Glomerular endothelial cell (primary cell): Measurements from ENCODE around the gene SSRP1. TPM values are rescaled to one million over a fixed set of nuclear protein-coding genes. Genes with fewer than 3 reads are reported as not detected.

Experiments
- DNase-seq: peaks from one replicate; pipeline ENCODE4 v3.0.0-alpha.2; 2011; ENCODE audit warnings: low read depth, low spot score; ENCODE audit errors: extremely low read depth
- total RNA-seq: library from RNA; depleted of rRNA; stranded (reverse); fragments of >200 nt; gene quantifications from 2 replicates; pipeline ENCODE4 v1.2.3, GENCODE V29; 2015

The SSRP1 gene
- total RNA-seq, 1 donor from 2014 or later, result 95.7 TPM

DNA sequence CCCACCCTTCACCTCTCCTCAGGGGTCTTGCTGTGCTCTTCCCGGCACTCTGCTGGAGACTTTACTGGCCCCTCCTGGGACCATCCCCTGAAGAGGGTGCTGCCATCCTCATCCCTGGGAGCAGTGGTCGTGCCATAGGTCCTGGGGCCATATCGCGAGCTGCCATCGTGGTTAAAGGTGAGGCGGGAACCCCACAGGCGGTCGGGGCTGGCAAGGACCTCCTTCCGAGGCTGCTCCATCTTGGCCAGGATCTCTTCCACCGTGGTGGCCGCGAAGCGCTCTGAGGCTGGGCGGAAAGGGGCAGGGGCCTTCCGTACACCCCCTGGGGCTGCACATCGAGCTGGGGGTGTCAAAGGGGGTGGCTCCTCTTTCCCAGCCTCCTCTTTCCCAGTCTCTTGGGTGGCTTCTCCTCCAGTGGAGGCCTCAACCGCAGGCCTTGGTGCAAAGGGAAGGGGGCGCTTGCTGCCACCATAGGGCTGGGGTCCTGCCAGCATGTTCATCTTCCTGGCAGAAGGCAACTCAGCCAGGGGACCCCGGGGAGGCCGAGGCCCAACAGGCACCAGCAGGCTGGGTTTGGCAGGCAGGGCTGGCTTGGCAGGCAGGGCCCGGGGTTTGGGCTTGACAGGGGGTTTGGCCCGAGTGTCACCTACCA, 15.5 kb downstream of the SSRP1 start:
- no peak for DNase-seq

DNA sequence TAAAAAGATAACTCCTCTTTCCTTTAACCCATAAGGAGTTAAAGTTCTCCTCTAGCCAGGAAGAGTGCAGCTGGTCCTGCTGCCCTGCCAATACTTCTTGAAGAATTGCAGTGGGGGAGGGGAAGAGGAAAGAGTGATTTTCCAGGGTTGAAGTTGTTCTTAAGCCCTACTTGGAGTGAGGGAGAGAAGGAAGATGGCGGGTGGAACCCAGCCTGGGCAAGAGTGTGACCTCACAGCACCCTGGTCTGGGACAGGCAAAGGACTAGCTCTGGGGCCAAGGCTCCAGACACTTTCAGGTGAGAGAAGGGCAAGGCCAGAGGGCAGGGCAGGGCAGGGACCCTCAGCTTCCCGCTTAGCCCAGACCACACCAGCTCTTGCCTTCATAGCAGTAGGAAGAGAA, 17.5 kb downstream of the SSRP1 start:
- no peak for DNase-seq

DNA sequence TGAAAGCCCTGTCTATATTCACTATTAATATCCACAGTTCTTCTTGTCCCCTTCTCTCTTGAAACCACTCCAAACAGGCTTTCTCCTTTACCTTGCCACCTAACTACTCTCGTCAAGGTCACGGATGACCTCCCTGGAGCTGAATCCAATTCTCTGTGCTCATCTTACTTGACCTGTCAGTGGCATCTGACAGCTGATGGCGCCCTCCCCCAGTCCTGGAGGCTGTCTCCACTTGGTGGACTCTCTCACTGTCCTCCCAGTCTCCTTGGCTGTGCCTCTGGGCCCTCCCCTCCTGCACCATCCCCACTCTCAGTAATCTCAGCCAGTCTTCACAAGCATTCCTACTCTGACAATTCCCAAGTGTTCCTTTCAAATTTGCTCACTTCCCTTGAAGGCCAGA, 19.7 kb downstream of the SSRP1 start:
- DNase-seq, result no peak

DNA sequence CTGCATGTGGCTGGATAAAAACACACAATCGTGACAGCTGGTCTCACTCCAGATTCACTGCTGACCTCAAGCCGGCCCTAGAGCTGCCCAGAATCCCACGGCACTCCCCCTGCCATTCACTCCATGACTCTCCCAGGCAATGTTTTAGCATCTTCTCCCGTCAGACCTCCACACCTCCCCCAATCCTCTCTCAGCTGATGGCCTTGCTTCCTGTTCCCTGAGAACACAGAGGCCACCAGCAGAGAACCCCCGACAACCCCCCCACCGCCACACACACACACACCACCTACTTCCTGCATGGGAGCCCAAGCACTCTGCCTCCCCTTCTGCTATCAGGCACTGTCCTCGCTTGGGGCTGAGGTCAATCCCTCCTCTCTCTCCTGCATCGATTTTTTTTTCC, 20.2 kb downstream of the SSRP1 start:
- DNase-seq, result no peak

DNA sequence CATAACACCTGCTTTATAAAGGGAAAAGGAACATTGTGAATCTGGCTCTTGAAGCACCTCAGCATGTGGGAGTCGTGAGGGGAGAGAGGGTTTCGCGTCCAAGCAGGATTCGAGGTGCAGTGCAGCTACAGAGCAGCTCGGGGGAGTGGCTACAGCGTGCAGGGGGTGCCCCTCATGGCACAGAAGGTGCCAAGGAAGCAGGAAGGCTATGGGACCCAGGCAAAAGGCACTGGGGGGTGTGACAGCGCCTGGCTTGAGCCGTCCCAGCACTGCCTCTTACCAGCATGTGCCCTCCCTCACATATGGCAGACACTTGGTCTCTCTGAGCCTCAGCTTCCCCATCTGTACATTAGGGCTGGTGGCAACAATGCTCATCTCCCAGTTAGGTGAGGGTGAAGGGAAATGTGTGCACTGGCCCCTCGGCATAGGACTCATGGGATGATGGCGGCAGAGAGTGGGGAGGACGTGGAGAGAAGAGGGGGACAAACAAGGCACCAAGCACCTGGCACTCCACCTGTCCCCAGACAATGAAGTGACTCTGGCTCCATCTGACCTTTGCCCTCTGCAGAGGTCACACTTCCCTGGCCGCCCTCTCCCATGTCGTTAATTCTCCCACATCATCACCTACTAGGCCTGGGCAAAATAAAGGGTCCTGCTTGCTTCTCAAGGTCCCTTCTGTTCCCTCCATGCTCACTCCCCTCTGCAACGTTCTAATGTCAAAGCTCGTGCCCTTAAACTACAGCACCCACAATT, 21.3 kb downstream of the SSRP1 start:
- no peak for DNase-seq

DNA sequence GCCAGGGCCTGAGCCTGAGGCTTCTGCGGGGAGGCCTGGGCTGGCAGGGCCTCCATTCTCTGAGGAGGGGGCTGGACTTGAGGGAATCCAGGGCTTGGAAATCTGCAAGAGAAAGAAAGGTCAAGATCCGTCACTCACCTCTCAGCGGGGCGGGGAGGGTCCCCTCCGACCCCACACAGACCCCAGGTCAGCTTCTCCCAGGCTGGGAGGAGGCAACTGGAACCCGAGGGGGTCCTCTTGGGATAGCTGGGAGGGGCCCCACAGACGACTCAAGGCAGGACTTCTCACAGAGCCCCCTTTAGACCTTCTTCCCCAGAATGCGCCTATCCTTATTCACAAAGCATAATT, 21.9 kb downstream of the SSRP1 start:
- no peak for DNase-seq

DNA sequence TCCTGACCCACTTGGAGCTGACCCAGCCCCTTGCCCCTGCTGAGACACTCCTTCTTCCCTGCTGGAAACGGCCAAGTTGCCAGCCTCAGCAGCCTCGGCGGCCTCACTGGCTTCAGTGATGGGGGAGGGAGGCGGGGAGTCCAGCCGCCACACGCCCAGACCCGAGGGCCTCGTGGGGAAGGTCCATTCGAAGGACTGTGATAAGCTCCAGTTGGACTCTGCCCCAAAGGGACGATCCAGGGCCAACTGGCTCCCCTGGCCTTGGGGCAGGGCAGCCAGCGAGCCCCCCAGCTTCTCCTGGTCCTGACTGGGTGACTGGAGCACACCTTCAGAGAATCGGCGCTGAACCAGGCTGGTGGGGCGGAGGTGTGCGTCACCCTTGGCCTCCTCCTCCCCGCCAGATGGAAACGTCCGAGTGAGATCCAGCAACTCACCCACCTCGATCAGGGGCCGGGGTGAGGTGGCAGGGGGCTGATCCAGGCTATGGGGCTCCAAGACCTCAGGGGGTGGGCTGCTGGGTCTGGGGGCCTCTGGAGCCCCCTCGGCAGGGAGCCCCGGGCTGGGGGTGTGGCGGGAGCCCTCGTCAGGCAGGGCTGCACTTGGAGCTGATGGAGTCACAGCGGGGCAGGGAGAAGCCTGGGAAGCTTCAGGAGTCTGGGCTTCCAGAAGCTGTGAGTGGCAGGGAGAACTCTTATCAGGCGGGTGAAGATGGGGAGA, 22.5 kb downstream of the SSRP1 start:
- DNase-seq, result no peak

DNA sequence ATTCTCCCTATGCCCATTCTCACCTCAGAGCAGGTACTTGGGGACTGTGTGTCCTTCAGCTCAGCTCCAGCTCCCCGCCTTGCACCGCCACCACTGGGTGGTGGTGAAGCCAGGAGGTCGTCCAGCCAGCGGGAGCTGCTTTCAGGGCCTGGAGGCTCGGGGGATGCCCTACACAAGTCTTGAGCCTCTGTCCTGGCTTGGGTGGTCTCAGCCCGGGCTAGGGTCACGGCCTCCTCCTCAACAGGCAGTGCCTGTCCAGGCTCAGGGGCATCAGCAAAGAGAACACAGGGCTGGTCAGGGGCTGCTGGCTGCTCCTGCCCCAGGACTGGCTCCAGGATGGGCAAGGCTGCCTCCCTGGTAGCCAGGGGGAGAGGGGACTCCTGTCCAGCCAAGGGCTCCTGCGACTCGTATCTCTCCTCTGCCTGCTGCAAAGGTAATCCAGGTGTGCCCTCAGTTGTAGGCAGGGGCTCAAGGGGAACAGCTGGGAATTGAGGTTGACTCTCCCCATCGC, 23.1 kb downstream of the SSRP1 start:
- DNase-seq, result no peak

DNA sequence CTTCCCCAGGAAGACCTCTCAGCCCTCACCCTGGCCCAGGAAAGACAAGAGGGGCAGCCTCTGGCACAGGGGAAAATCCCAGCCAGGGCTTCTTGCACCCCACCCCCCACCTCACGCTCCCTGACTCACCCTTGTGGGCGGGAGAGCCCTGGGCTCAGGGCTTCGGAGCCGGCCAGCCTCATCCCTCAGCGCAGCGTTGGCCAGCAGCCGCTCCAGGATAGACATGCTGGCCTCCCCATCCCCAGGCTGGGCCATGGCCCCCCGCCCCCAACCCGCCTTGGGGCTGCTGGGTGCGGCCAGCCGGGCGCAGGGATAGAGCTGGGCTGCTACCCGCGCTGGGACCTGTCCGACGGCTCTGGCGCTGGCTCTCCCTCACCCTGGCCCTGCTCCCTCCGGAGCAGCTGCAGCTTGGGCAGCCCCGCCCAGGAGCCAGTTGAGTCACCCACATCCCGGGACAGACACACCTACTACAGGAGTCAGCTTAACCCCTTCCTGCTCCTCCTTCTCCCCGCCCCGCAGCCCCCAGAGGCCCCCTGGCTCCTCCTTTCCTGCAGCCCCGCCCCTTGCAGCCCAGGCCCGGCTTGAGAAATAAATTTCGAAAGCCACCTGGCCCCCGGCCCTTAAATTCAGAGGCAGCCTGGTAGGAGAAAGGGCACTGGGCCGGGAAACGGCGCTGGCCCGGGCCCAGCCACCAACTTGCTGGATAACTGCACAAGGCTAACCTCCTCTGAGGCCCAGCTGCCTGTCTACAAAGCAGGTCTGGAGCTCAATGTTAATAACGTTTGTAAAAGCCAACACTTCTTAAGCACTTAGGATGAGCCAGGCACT, 24.4 kb downstream of the SSRP1 start:
- no peak for DNase-seq

DNA sequence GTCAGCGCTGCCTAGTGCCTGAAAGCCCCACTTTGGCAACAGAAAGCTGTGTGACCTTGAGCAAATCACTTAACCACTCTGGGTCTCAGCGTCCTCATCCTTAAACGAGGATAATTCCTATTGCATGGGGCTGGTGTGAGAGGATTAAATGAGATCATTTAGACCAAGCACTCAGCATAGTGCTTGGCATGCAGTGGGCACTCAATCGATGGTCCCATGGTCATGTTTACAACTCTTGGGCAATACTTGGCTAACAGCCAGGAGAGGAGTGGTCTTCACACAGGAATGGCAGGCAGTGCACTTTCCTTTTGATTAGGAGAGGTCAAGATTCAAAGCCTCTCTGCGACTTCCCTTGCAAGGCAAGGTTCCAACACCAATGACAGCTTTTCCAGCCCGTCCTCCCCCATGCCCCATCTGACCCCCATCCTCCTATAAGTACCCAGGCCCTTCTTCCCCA, 25.0 kb downstream of the SSRP1 start:
- no peak for DNase-seq

DNA sequence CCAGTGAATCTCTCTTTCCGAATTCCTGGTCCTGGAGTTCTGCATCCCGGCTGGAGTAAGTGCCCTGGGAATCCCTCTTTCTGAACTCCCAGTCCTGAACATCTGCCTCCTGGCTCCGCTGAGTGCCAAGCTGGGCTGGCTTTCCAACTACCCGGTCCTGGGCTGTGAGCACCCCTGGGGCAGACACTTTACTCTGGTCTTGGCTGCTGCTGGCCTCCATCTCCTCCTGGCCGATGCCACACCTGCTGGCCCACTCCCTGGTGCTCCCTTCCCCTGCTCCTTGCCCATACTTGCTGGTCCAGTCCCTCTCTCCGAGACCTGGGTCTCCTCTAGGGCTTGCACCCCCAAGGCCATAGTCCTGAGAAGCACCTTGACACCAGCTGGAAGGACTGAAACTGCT, 25.6 kb downstream of the SSRP1 start:
- no peak for DNase-seq

DNA sequence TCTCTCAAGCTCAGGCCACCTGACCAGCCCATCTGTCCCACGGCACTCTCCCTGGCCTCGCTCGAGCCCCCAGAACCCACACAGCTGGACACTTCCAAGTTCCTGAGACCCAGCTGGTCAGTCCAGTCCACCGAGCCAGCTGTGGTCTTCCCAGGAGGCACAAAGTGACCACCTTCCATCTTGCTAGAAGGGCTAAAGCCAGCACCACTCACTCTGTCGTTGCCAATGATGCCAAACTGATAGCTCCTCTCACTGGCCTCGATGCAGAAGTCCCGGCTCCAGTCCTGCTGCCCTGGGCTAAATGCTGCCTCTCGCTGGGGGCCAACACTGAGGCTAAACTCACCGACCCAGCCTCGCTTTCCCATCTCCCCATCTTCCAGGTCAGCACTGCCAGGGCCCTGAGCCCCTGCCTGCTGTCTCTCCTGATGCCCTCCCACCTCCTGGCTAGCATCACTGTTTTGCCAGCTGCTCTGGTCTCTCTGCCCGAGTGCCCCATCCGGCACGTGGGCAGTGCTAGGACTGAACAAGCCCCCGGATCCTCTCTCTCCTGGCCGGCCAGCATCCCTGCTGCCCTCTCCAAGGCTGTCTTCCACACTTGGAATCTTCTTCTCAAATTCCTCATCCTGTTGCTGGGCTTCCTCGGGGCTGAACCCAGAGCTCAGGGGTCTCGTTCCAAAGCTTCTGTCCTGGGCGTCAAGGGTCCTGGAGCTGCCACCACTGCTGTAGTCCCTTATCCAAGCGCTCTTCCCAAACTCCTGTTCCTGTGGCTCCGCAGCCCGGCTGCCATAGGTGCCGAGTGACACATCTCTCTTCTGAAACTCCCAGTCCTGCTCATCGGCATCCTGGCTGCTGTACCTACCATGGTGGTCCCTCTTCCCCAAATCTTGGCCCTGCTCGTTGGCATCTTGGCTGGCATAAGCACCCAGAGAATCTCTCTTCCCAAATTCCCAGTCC, 26.3 kb downstream of the SSRP1 start:
- DNase-seq, result no peak

DNA sequence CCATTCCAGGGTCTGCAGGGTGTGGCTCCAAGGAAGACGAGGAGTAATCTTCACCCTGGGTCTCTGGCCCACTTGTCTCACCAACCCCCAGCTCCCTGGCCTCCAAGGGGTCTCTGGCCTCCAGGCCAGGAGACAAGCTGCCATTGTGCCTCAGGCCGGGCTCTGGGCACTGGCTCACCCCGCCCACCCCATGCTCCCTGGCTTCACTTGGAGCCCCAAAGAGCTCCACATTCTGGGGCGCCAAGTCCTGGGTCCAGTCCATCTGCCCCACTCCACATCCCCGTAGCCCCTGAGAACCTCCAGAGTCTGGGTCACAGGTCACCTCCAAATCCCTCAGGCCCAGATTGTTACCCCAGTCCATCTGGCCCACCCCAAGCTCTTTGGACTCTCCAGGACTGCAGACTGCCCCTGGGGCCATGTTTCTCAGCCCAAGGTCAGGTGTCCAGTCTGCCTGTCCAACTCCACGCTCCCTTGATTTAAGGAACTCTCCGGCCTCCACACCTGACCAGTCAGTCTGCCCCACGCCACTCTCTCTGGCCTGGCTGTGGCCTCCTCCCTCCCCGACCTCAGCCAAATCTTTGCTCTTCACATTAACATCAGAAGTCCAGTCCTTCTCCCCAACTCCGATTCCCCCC, 27.1 kb downstream of the SSRP1 start:
- no peak for DNase-seq

DNA sequence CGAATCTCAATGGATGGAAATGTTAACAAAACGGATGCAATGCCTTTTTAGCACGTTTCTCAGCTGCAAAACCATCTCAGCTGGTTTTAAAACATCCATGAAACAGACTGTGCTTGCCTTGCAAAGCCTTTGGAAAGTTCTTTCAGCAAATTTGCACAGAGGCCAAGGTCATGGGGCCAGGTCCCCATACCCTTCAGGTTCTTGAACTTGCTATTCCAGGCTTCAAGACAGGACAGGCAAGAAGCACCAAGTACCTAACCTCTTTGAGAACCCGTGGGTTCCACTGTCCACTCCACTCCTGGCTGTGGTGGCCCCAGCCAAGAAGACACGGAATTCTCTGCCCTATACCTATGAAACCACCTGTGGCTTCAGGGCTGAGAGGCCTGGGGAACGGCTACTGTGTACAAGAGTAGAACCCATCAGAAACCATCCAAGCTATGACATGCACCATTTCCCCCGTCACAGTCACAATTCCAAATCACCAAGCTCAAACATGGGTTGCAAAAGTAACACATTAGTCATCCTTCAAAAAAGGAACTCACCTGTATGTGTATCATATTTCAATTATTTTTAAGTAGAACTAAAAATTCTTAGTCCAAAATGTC, 27.9 kb downstream of the SSRP1 start:
- no peak for DNase-seq

DNA sequence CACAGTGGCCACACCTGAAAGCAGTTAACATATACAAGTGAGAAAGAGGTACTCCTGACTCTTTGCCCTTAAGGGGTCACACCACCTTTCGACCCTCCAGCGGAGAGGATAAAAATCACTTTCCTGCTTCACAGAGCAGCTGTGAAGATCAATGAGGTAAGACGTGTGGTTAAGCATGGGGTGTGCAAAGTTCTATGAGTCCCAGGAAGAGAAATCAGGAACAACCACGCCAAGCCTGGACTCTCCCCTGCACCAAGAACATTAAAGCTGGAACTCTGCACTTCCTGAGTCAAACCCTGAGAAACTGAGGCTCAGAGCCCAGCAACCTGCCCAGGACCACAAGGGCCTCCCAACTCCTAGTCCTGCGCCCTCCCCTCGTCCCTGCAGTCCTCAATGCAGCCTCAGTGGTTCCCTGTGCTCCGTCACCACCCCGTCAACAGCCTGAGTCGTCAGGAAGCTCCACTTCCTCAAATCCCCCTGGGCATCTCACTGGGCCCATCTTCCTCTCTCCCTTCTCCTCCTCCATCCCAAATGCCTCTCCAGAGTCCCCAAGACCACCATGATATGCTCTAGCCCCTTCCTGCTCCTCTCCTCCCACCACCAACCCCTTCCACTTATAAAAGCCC, 28.6 kb downstream of the SSRP1 start:
- no peak for DNase-seq

DNA sequence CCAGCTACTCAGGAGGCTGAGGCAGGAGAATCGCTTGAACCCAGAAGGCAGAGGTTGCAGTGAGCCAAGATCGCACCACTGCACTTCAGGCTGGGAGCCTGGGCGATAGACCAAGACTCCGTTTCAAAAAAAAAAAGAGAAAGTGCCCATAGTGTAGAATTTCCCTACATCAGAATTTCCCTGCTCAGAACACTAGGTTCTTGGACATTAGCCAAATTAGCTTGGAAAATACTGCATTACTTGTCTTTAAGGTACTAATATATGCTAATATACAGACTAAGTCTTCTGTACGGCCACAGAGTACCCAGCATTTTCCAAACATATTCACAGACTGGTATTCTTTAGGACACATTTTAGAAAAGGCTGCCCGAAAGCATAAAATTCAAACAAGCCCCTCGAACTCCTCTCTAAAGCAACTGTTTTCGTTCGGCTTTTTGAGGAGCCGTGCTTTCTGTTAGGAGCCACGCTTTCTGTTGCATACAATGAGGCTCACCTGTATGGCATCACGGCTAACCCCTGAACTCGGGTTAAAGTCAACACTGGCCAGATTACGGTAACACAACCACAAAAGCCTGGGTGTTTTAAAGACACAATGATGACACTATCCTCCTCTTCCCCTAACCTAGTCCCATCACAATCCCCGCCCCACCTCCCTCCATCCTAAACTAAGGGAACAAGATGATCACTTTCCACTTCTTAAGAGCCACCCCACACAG, 29.4 kb downstream of the SSRP1 start:
- DNase-seq, result no peak

DNA sequence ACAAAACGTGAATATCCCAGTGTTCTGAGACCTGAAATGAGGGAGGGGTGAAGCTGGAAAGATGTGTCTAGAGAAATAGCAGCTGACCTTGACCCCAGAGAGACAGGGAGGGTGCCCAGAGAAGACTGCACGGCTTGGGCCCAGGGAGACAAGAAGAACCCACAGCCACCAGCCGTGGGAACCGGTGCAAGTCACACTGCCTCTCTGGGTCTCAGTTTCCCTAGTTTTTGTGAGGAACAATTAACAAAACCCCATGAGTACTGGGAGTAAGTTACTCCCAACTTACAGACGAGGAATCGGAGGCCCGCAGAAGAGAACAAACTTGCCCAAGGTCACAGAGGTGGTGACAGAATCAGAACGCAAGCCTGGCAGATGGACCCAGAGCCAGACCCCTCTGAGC, 30.2 kb downstream of the SSRP1 start:
- DNase-seq, result no peak
